Esophagus squamous epithelium (tissue), 4 donors: ENCODE measurements around the gene CDK13.

Source experiments
- CTCF ChIP-seq, 6 experiments: fragments of 450-650 bp in 4 of 6; fragments of 200-600 bp in 2 of 6; sonication (generic) in 2 of 6; IDR thresholded peaks; one replicate each; pipeline ENCODE4 v1.5.1; 2016 to 2019; ENCODE audit warnings: antibody characterized with exemption in 6 of 6, mild to moderate bottlenecking in 4 of 6, moderate library complexity in 4 of 6
- POLR2A ChIP-seq, 4 donors: fragments of 450-650 bp; IDR thresholded peaks; one replicate each; pipeline ENCODE4 v1.6.1; 2017; ENCODE audit warnings: antibody characterized with exemption in 4 of 4, mild to moderate bottlenecking in 4 of 4, moderate library complexity in 3 of 4

GRCh38 chr7:40097728-40098127, 147.7 kb downstream of the CDK13 start:
- TF ChIP-seq CTCF (IDR thresholded peaks at IDR 0.05) (no peak), POLR2A (IDR thresholded peaks at IDR 0.05) (no peak)
